ENCODE data around the gene USP17L29.
A peak's percentile ranks its signal among the peaks of the same experiment; 100 is the strongest.
"Not testable (repeated sequence)": the region's sequence is repeated elsewhere in the genome, so short reads cannot be mapped to it uniquely, and the experiment has no call there.

USP17L29 gene, protein sequence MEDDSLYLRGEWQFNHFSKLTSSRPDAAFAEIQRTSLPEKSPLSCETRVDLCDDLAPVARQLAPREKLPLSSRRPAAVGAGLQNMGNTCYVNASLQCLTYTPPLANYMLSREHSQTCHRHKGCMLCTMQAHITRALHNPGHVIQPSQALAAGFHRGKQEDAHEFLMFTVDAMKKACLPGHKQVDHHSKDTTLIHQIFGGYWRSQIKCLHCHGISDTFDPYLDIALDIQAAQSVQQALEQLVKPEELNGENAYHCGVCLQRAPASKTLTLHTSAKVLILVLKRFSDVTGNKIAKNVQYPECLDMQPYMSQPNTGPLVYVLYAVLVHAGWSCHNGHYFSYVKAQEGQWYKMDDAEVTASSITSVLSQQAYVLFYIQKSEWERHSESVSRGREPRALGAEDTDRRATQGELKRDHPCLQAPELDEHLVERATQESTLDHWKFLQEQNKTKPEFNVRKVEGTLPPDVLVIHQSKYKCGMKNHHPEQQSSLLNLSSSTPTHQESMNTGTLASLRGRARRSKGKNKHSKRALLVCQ

GRCh38 chr4:9353338-9353737 is at the start of gene USP17L29:
TSS of gene USP17L29 (plus strand) at chr4:9353638. CDS start at chr4:9353638, 0 bp downstream.
- not testable (repeated sequence) for DNase-seq (ENCODE audit: low read depth, low spot score)

- DNase-seq (ENCODE audit: low read depth, low spot score) = not testable (repeated sequence)
Measured at GRCh38 chr4:9324191-9324590, 29.2 kb upstream of the USP17L29 start.

GRCh38 chr4:9324865-9325264 is 28.6 kb upstream of the USP17L29 start, which contains the start of gene USP17L24:
TSS of gene USP17L24 (plus strand) at chr4:9325165. CDS start at chr4:9325165, 0 bp downstream.
- DNase-seq (ENCODE audit: low read depth, low spot score) = not testable (repeated sequence)

GRCh38 chr4:9329611-9330010 is 23.8 kb upstream of the USP17L29 start, which contains the start of gene USP17L25:
TSS of gene USP17L25 (plus strand) at chr4:9329911. CDS start at chr4:9329911, 0 bp downstream.
- DNase-seq (ENCODE audit: low read depth, low spot score) = not testable (repeated sequence)

DNA sequence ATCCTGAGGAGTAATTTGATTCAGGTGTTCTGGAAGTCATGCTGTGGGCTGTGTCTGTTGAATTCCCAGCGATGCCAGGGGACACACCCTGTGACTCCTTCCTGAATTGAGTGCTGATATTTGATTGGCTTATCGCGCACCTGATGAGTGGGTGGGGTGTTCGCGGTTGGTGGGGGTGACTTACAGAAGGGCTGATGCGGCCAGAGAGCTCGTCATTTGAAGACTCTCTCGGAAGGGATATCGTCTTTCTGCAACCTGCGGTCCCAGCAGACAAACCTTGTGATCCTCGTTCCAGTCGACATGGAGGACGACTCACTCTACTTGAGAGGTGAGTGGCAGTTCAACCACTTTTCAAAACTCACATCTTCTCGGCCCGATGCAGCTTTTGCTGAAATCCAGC is 19.1 kb upstream of the USP17L29 start, which contains the start of gene USP17L26:
Gene USP17L26 (plus strand): TSS at position 301 of the 400 bp plus-strand sequence. CDS start 0 bp downstream, at position 301.
- DNase-seq (ENCODE audit: low read depth, low spot score) = not testable (repeated sequence)

DNA sequence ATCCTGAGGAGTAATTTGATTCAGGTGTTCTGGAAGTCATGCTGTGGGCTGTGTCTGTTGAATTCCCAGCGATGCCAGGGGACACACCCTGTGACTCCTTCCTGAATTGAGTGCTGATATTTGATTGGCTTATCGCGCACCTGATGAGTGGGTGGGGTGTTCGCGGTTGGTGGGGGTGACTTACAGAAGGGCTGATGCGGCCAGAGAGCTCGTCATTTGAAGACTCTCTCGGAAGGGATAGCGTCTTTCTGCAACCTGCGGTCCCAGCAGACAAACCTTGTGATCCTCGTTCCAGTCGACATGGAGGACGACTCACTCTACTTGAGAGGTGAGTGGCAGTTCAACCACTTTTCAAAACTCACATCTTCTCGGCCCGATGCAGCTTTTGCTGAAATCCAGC is 14.3 kb upstream of the USP17L29 start, which contains the start of gene USP17L5:
Gene USP17L5 (plus strand): TSS at position 301 of the 400 bp plus-strand sequence. CDS start 0 bp downstream, at position 301.
- DNase-seq (ENCODE audit: low read depth, low spot score) = not testable (repeated sequence)

GRCh38 chr4:9343848-9344247 is 9.6 kb upstream of the USP17L29 start, which contains the start of gene USP17L27:
TSS of gene USP17L27 (plus strand) at chr4:9344148. CDS start at chr4:9344148, 0 bp downstream.
- not testable (repeated sequence) for DNase-seq (ENCODE audit: low read depth, low spot score)

GRCh38 chr4:9348593-9348992 is 4.8 kb upstream of the USP17L29 start, which contains the start of gene USP17L28:
TSS of gene USP17L28 (plus strand) at chr4:9348893. CDS start at chr4:9348893, 0 bp downstream.
- DNase-seq (ENCODE audit: low read depth, low spot score) = not testable (repeated sequence)

- not testable (repeated sequence) for DNase-seq (ENCODE audit: low read depth, low spot score)
Measured at GRCh38 chr4:9350866-9351265, 2.6 kb upstream of the USP17L29 start.

DNA sequence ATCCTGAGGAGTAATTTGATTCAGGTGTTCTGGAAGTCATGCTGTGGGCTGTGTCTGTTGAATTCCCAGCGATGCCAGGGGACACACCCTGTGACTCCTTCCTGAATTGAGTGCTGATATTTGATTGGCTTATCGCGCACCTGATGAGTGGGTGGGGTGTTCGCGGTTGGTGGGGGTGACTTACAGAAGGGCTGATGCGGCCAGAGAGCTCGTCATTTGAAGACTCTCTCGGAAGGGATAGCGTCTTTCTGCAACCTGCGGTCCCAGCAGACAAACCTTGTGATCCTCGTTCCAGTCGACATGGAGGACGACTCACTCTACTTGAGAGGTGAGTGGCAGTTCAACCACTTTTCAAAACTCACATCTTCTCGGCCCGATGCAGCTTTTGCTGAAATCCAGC is 9.4 kb downstream of the USP17L29 start, which contains the start of gene USP17L30:
Gene USP17L30 (plus strand): TSS at position 301 of the 400 bp plus-strand sequence. CDS start 0 bp downstream, at position 301.
- DNase-seq (ENCODE audit: low read depth, low spot score) = not testable (repeated sequence)

DNA sequence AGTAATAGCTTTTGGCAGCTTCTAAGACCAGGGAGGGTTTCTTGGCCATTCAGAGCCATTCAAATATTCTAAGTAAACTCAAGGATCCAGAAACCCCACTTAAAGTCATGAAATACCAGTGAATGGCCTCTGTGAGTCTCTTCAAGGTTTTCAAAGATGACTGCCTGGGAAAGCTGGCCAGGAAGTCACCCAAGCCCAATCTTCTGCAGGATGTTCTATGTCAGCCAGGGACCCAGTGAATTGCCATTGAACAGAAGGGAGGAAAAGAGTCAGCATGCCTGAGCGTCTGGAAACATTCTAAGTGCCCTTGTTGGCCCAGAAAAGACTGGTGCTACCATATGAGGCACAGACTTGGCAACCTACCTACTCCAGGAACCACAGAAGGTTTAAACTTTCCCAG is 26.4 kb downstream of the USP17L29 start:
- not testable (repeated sequence) for DNase-seq (ENCODE audit: low read depth, low spot score)

GRCh38 chr4:9381012-9381534 is 27.6 kb downstream of the USP17L29 start:
- DNase-seq (ENCODE audit: low read depth, low spot score) = peak; percentile 15

DNA sequence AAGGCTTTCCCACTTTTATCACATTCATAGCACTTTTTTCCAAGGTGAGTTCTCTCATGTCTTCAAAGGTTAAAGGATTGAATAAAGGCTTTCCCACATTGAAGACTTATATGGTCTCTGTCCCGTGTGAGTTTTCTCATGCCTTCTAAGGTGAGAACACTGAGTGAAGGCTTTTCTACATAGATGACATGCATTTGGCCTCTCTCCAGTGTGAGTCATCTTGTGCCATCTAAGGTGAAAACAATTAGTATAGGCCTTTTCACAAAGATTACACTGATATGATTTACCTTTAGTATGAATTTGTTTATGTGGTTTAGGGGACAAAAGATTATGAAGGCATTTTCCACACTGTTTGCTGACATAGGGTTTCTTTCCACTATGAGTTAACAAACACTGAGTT is 30.7 kb downstream of the USP17L29 start:
- no peak for DNase-seq (ENCODE audit: low read depth, low spot score)

GRCh38 chr4:9389001-9389400 is 35.6 kb downstream of the USP17L29 start:
- not testable (repeated sequence) for DNase-seq (ENCODE audit: low read depth, low spot score)
